ENCODE data around the gene SLC26A6. TPM values are rescaled to one million over a fixed set of nuclear protein-coding genes. Genes with fewer than 3 reads are reported as not detected.

SLC26A6 gene
- total RNA-seq, 2 experiments from 2014 or later, result 13.5 to 14.4 TPM

DNA sequence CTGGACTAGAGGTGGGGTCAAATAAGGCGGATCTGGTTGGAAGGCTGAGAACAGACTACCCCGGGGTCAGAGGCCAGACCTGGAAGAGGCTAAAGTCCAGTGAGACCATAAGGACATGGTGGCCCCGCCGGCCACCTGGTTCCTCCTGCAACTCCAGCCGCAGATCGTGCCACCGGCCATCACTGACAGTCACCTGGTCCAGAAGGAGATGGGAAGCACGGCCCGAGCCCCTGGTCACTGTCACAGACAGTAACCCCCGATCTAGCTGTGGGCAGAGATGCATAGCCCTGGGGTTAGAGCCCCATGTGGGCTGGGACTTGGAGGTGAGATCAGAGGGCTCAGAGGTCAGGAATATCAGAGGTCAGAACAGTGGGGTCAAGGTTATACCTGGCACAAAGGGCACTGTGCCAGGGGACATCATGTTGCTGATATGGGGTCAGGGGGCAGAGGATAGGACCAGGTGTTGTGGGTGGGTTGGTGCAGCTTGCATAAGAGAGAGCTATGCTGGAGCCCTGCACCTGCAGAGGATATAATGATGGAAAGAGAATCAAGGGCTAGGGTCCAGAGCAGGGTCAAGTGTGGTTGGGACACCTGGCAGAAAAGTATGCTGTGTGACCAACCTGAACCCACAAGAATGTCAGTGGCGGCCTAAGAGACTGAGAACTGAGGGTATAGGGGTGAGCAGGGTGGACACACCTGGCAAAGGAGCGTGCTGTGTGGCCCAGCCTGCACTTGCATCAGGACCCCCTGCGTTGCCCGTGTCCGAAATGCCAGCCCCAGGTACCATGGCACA is 17.9 kb upstream of the SLC26A6 start:
- H3K4me3 Mint-ChIP-seq, result no peak overlapping the region
- intact Hi-C loops (cut with DNase I, micrococcal nuclease), result loop anchor here in 1 of 2 experiments (10.0 kb wide), 1 partner anchor 188 kb away; a partner anchor contains a TSS

DNA sequence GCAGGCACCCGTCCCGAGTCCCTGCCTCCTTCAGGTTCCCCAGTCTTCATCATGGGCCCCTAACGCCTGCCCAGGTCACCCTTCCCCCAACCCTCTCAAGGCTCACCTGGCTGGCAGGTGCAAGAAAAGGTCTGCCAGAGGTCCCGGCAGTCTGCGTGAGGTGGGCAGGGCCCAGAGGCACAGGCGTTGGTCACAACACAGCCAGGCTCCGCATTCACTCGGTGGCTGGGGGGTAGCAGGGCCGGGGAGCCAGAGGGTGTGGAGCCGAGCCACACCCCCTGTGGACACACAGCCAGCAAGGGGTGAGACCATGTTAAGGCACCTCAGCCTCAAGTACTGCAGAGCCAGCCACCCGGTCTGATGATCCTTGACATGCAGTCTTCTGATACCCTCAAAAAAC is 16.5 kb upstream of the SLC26A6 start:
- no peak for DNase-seq
- peaks cover 11% of the 10 kb centered on the region for H3K4me1 Mint-ChIP-seq (ENCODE audit: low read depth)
- no peak overlapping the region for H3K27ac ChIP-seq (ENCODE audit: low read depth in 1 of 2, low read length in 2 of 2)
- no peak for ATAC-seq (ENCODE audit: poor library complexity)
- POLR2A ChIA-PET, result no interaction called here
- H3K36me3 ChIP-seq (ENCODE audit: insufficient read depth, low read length), result no peaks in the 10 kb centered on the region
- no peaks in the 10 kb centered on the region for H3K9me3 ChIP-seq (ENCODE audit: control insufficient read depth in 1 of 2, insufficient read depth in 1 of 2, low read length in 2 of 2)
- TF ChIP-seq, protein P1, sequence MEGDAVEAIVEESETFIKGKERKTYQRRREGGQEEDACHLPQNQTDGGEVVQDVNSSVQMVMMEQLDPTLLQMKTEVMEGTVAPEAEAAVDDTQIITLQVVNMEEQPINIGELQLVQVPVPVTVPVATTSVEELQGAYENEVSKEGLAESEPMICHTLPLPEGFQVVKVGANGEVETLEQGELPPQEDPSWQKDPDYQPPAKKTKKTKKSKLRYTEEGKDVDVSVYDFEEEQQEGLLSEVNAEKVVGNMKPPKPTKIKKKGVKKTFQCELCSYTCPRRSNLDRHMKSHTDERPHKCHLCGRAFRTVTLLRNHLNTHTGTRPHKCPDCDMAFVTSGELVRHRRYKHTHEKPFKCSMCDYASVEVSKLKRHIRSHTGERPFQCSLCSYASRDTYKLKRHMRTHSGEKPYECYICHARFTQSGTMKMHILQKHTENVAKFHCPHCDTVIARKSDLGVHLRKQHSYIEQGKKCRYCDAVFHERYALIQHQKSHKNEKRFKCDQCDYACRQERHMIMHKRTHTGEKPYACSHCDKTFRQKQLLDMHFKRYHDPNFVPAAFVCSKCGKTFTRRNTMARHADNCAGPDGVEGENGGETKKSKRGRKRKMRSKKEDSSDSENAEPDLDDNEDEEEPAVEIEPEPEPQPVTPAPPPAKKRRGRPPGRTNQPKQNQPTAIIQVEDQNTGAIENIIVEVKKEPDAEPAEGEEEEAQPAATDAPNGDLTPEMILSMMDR (IDR thresholded peaks at IDR 0.05), result no peak
- no peaks in the 10 kb centered on the region for H3K36me3 Mint-ChIP-seq (ENCODE audit: low read depth)
- no peak overlapping the region for H3K4me3 ChIP-seq (ENCODE audit: low read length)
- intact Hi-C loops (cut with DNase I, micrococcal nuclease), result loop anchor here in 1 of 2 experiments (10.0 kb wide), 1 partner anchor 187 kb away; a partner anchor contains a TSS
- H3K27ac Mint-ChIP-seq, result no peak overlapping the region
- H3K27me3 Mint-ChIP-seq, result no peaks in the 10 kb centered on the region
- H3K4me1 ChIP-seq (ENCODE audit: insufficient read depth, low read length), result peaks cover 13% of the 10 kb centered on the region
- H3K27me3 ChIP-seq (ENCODE audit: control insufficient read depth in 1 of 2, insufficient read depth in 2 of 2, low read length in 2 of 2), result no peaks in the 10 kb centered on the region
- no peak overlapping the region for H3K4me3 Mint-ChIP-seq
- CTCF ChIA-PET, result no interaction called here
- no peaks in the 10 kb centered on the region for H3K9me3 Mint-ChIP-seq

More for the DNA sequence above, 17.9 kb upstream of the SLC26A6 start:
- Histone ChIP-seq H3K27me3 (ENCODE audit: control insufficient read depth in 1 of 2, insufficient read depth in 2 of 2, low read length in 2 of 2) (no peaks in the 10 kb centered on the region), H3K9me3 (ENCODE audit: control insufficient read depth in 1 of 2, insufficient read depth in 1 of 2, low read length in 2 of 2) (no peaks in the 10 kb centered on the region), H3K36me3 (ENCODE audit: insufficient read depth, low read length) (no peaks in the 10 kb centered on the region), H3K27ac (ENCODE audit: low read depth in 1 of 2, low read length in 2 of 2) (no peak overlapping the region), H3K4me3 (ENCODE audit: low read length) (no peak overlapping the region), H3K4me1 (ENCODE audit: insufficient read depth, low read length) (peaks cover 20% of the 10 kb centered on the region)
- CTCF ChIA-PET, result no interaction called here
- Mint-ChIP-seq H3K36me3 (ENCODE audit: low read depth) (no peaks in the 10 kb centered on the region), H3K9me3 (no peaks in the 10 kb centered on the region), H3K27ac (no peak overlapping the region), H3K4me1 (ENCODE audit: low read depth) (peaks cover 16% of the 10 kb centered on the region), H3K27me3 (no peaks in the 10 kb centered on the region)
- TF ChIP-seq, protein P1 (IDR thresholded peaks at IDR 0.05), result no peak
- ATAC-seq (ENCODE audit: poor library complexity) (no peak), DNase-seq (no peak)
- POLR2A ChIA-PET, result no interaction called here

- no peaks in the 10 kb centered on the region for H3K36me3 Mint-ChIP-seq (ENCODE audit: low read depth)
- no peak overlapping the region for H3K27ac ChIP-seq (ENCODE audit: low read depth in 1 of 2, low read length in 2 of 2)
- TF ChIP-seq, protein P1 (IDR thresholded peaks at IDR 0.05), result no peak
- ChIA-PET POLR2A (interaction anchor here (0.7 kb wide), 1 partner anchor 44 kb away, joined by 3 read pairs; no protein-coding TSS in a partner anchor), CTCF (no interaction called here)
- no peaks in the 10 kb centered on the region for H3K36me3 ChIP-seq (ENCODE audit: insufficient read depth, low read length)
- H3K4me1 Mint-ChIP-seq (ENCODE audit: low read depth), result peaks cover 11% of the 10 kb centered on the region
- ATAC-seq (ENCODE audit: poor library complexity), result no peak
- H3K27me3 ChIP-seq (ENCODE audit: control insufficient read depth in 1 of 2, insufficient read depth in 2 of 2, low read length in 2 of 2), result no peaks in the 10 kb centered on the region
- intact Hi-C loops (cut with DNase I, micrococcal nuclease), result loop anchor here in 1 of 2 experiments (10.0 kb wide), 1 partner anchor 186 kb away; a partner anchor contains a TSS
- no peak for DNase-seq
- no peak overlapping the region for H3K4me3 Mint-ChIP-seq
- no peak overlapping the region for H3K4me3 ChIP-seq (ENCODE audit: low read length)
- no peaks in the 10 kb centered on the region for H3K9me3 ChIP-seq (ENCODE audit: control insufficient read depth in 1 of 2, insufficient read depth in 1 of 2, low read length in 2 of 2)
- no peaks in the 10 kb centered on the region for H3K27me3 Mint-ChIP-seq
- H3K9me3 Mint-ChIP-seq, result no peaks in the 10 kb centered on the region
- H3K27ac Mint-ChIP-seq, result no peak overlapping the region
- peaks cover 8% of the 10 kb centered on the region for H3K4me1 ChIP-seq (ENCODE audit: insufficient read depth, low read length)
Measured at GRCh38 chr3:48650723-48651122, 15.5 kb upstream of the SLC26A6 start.

All from CD4-positive, alpha-beta T cell (primary cell).